Measurements from ENCODE around the gene FTO. TPM values are rescaled to one million over a fixed set of nuclear protein-coding genes. Genes with fewer than 3 reads are reported as not detected.
"Not testable (repeated sequence)": the region's sequence is repeated elsewhere in the genome, so short reads cannot be mapped to it uniquely, and the experiment has no call there.

The FTO gene
- total RNA-seq, 2 experiments from 2014 or later, result 46.3 to 47.2 TPM

DNA sequence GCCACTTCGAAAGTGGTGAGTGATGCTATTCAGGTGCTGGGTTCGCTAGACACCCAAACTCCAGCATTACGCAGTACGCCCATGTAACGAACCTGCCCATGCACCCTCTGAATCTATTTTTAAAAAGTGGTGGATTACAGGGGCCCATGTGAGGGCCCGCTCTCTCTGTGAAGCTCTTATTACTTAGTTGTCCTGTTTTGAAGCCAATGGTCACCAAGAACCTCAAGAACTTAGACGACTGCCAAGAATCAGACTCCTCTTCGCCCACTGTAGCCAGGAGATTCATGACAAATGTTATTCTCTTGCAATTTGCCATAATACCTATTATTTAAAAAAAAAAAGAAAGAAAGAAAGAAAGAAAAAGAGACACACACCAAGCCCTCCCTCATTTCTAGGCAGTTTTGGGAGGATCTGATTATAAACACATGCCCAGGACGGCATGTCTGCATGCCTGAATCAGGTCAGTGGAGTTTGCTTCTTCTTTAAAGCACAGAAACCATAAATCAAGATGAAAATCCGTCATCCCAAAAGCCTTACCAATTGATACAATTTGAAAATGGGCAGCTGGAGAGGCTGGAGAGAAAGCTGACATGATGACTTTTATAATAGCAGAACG lies 474.0 kb downstream of the FTO start:
- H3K9me3 Mint-ChIP-seq, result no peaks in the 10 kb centered on the region
- peaks cover 19% of the 10 kb centered on the region for H3K27me3 Mint-ChIP-seq
- H3K4me3 Mint-ChIP-seq, result no peak overlapping the region
- ATAC-seq (ENCODE audit: low read depth) (no peak), DNase-seq (no peak)
- no peaks in the 10 kb centered on the region for H3K36me3 Mint-ChIP-seq
- POLR2A ChIA-PET, result no interaction called here
- no peaks in the 10 kb centered on the region for H3K4me1 Mint-ChIP-seq
- no peak overlapping the region for H3K27ac Mint-ChIP-seq

DNA sequence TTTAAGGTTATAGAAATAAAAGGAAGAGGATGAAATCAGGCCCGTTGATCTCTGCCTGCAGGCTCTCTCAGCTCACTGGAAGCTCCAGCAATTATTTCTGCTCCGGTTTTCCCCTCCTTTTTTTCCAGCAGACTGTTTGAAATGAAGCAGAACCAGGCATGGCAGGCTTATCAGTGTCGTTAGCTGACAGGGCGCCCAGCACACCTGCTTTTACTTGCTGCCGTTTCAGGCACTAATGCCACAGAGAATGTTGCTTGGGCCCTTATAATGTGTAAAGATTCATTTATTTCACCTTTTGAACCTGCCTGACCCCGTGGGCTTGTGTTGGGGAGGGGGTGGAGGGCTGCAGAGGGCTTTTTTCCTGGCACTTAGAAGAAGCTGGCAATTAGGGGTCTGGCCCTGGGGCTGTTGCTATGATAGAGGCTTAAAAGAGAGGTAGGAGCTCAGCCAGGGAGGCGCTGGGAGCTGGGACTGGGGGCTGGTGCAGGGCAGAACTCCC lies 474.6 kb downstream of the FTO start:
- POLR2A ChIA-PET, result no interaction called here
- peaks cover 17% of the 10 kb centered on the region for H3K27me3 Mint-ChIP-seq
- no peaks in the 10 kb centered on the region for H3K4me1 Mint-ChIP-seq
- ATAC-seq (ENCODE audit: low read depth), result no peak
- H3K27ac Mint-ChIP-seq, result no peak overlapping the region
- no peak for DNase-seq
- H3K4me3 Mint-ChIP-seq, result no peak overlapping the region
- H3K9me3 Mint-ChIP-seq, result no peaks in the 10 kb centered on the region
- no peaks in the 10 kb centered on the region for H3K36me3 Mint-ChIP-seq

- Mint-ChIP-seq H3K27ac (no peak overlapping the region), H3K9me3 (no peaks in the 10 kb centered on the region), H3K36me3 (no peaks in the 10 kb centered on the region), H3K27me3 (peaks cover 13% of the 10 kb centered on the region), H3K4me1 (no peaks in the 10 kb centered on the region), H3K4me3 (no peak overlapping the region)
- no peak for ATAC-seq (ENCODE audit: low read depth)
- POLR2A ChIA-PET, result no interaction called here
- DNase-seq, result no peak
Measured at GRCh38 chr16:54180421-54181359, 476.7 kb downstream of the FTO start.

- H3K36me3 Mint-ChIP-seq; H3K9me3 Mint-ChIP-seq; ATAC-seq (ENCODE audit: low read depth); H3K4me1 Mint-ChIP-seq; DNase-seq; H3K4me3 Mint-ChIP-seq; H3K27me3 Mint-ChIP-seq; POLR2A ChIA-PET; H3K27ac Mint-ChIP-seq: not testable (repeated sequence)
Measured at GRCh38 chr16:54181683-54182329, 477.9 kb downstream of the FTO start.

DNA sequence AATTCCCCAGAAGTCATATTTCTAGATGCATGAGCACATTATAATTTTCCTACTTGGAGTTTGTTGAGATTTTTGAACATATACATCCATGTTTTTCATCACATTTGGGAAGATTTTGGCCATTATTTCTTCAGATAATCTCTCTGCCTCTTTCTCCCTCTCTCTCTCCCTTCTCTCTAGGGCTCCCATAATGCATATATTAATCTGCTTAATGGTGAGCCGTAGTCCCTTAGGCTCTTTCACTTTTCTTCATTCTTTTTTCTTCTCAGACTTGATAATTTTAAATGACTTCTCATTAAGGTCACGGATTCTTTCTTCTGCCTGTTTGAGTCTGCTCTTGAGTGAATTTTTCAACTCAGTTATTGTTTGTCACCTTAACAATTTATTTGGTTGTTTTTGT lies 481.1 kb downstream of the FTO start:
- H3K27me3 Mint-ChIP-seq, result peaks cover 7% of the 10 kb centered on the region
- POLR2A ChIA-PET, result no interaction called here
- DNase-seq (no peak), ATAC-seq (ENCODE audit: low read depth) (no peak)
- H3K36me3 Mint-ChIP-seq, result no peaks in the 10 kb centered on the region
- H3K9me3 Mint-ChIP-seq, result no peaks in the 10 kb centered on the region
- no peak overlapping the region for H3K27ac Mint-ChIP-seq
- no peaks in the 10 kb centered on the region for H3K4me1 Mint-ChIP-seq
- H3K4me3 Mint-ChIP-seq, result no peak overlapping the region

GRCh38 chr16:54191163-54191562 lies 487.2 kb downstream of the FTO start:
- H3K4me3 Mint-ChIP-seq, result no peak overlapping the region
- peaks cover 3% of the 10 kb centered on the region for H3K9me3 Mint-ChIP-seq
- POLR2A ChIA-PET, result no interaction called here
- no peak for DNase-seq
- H3K4me1 Mint-ChIP-seq, result peaks cover 2% of the 10 kb centered on the region
- no peaks in the 10 kb centered on the region for H3K36me3 Mint-ChIP-seq
- ATAC-seq (ENCODE audit: low read depth), result no peak
- H3K27me3 Mint-ChIP-seq, result peaks cover 4% of the 10 kb centered on the region
- no peak overlapping the region for H3K27ac Mint-ChIP-seq

DNA sequence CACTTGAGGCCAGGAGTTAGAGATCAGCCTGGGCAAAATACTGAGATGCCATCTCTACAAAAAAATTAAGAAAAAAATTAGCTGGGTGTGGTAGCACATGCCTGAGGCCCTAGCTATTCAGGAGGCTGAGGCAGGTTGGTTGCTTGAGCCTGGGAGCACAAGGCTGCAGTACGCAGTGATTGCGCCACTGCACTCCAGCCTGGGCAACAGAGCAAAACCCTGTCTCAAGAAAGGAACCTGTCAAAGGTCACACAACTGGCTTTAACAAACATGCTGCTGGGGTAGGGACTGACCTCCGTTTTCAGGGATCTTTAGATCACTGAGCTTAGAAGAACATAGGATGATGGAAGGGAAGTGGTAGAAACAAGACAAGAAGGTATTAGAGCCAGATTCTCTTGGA lies 487.6 kb downstream of the FTO start:
- H3K27me3 Mint-ChIP-seq, result peaks cover 4% of the 10 kb centered on the region
- ATAC-seq (ENCODE audit: low read depth) (no peak), DNase-seq (no peak)
- H3K4me3 Mint-ChIP-seq, result no peak overlapping the region
- peaks cover 2% of the 10 kb centered on the region for H3K4me1 Mint-ChIP-seq
- H3K36me3 Mint-ChIP-seq, result no peaks in the 10 kb centered on the region
- no peak overlapping the region for H3K27ac Mint-ChIP-seq
- peaks cover 3% of the 10 kb centered on the region for H3K9me3 Mint-ChIP-seq
- POLR2A ChIA-PET, result no interaction called here

DNA sequence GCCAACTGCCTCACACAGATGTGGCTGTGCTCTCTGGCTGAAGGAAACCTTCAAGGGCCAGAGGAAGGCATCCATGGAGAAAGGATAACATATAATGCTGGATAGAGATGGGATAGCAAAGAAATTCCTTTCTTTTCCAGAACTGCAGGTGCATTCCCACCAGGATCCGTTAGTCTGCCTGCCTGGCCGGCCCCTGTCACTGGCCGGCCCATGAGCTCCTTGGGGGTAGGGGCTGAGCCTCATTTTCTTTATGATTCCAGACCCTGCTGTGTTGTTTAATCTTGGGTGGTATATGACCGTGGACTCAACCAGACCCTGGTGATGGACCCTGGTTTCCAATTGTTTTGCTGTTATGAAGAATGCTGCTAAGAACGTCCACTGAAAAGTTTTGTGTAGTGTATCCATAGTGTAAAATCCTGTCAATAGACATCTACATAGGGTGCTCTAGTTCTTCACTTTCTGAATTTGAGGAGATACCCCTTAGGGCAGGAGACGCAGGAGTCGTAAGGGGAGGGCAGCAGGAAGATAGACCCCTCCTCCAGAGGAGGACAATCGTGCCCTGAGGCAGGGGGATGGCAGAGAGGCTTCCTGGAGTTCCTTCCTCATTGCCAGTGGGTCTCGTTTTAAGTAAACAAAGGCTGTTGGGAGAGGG lies 489.2 kb downstream of the FTO start:
- no peak overlapping the region for H3K27ac Mint-ChIP-seq

GRCh38 chr16:54193665-54194333 lies 489.8 kb downstream of the FTO start:
- peaks cover 2% of the 10 kb centered on the region for H3K4me1 Mint-ChIP-seq
- ATAC-seq (ENCODE audit: low read depth), result peak; percentile 67

More for the DNA sequence above, 489.2 kb downstream of the FTO start:
- DNase-seq, result no peak
- no peaks in the 10 kb centered on the region for H3K36me3 Mint-ChIP-seq
- H3K4me1 Mint-ChIP-seq, result peaks cover 2% of the 10 kb centered on the region
- H3K27me3 Mint-ChIP-seq, result no peaks in the 10 kb centered on the region
- ATAC-seq (ENCODE audit: low read depth), result no peak
- POLR2A ChIA-PET, result no interaction called here
- H3K4me3 Mint-ChIP-seq, result no peak overlapping the region
- H3K9me3 Mint-ChIP-seq, result peaks cover 3% of the 10 kb centered on the region

GRCh38 chr16:54194334-54194743 lies 490.4 kb downstream of the FTO start:
- no peak for ATAC-seq (ENCODE audit: low read depth)
- POLR2A ChIA-PET, result no interaction called here

More at GRCh38 chr16:54193665-54194333, 489.8 kb downstream of the FTO start:
- POLR2A ChIA-PET, result no interaction called here
- no peaks in the 10 kb centered on the region for H3K27me3 Mint-ChIP-seq
- H3K9me3 Mint-ChIP-seq, result peaks cover 3% of the 10 kb centered on the region
- no peak overlapping the region for H3K27ac Mint-ChIP-seq
- no peak overlapping the region for H3K4me3 Mint-ChIP-seq
- no peaks in the 10 kb centered on the region for H3K36me3 Mint-ChIP-seq
- DNase-seq, result peak; percentile 57

GRCh38 chr16:54197758-54198157 lies 493.8 kb downstream of the FTO start:
- H3K27me3 Mint-ChIP-seq, result peaks cover 4% of the 10 kb centered on the region
- H3K9me3 Mint-ChIP-seq, result no peaks in the 10 kb centered on the region
- POLR2A ChIA-PET, result no interaction called here
- H3K4me1 Mint-ChIP-seq, result peaks cover 2% of the 10 kb centered on the region
- DNase-seq, result no peak
- no peaks in the 10 kb centered on the region for H3K36me3 Mint-ChIP-seq
- ATAC-seq (ENCODE audit: low read depth), result no peak
- no peak overlapping the region for H3K4me3 Mint-ChIP-seq
- H3K27ac Mint-ChIP-seq, result no peak overlapping the region

More at GRCh38 chr16:54194334-54194743, 490.4 kb downstream of the FTO start:
- no peak overlapping the region for H3K4me3 Mint-ChIP-seq
- DNase-seq, result no peak
- H3K4me1 Mint-ChIP-seq, result peaks cover 2% of the 10 kb centered on the region
- no peak overlapping the region for H3K27ac Mint-ChIP-seq
- peaks cover 2% of the 10 kb centered on the region for H3K27me3 Mint-ChIP-seq
- no peaks in the 10 kb centered on the region for H3K36me3 Mint-ChIP-seq
- peaks cover 3% of the 10 kb centered on the region for H3K9me3 Mint-ChIP-seq

- POLR2A ChIA-PET, result no interaction called here
Measured at GRCh38 chr16:54199487-54200160, 495.7 kb downstream of the FTO start.

More at GRCh38 chr16:54199487-54200160, 495.7 kb downstream of the FTO start:
- Mint-ChIP-seq H3K4me3 (no peak overlapping the region), H3K27ac (no peak overlapping the region), H3K36me3 (no peaks in the 10 kb centered on the region), H3K27me3 (peaks cover 4% of the 10 kb centered on the region), H3K9me3 (no peaks in the 10 kb centered on the region), H3K4me1 (no peaks in the 10 kb centered on the region)
- no peak for ATAC-seq (ENCODE audit: low read depth)
- no peak for DNase-seq

Measured in activated naive CD8-positive, alpha-beta T cell treated with anti-CD3 and anti-CD28 coated beads, Interleukin-2, amount 10 ng/mL, durations not matched to agents 7 days and 5 days (primary cell).